HT1080 (cell line): ENCODE data around the gene NTHL1. TPM values are rescaled to one million over a fixed set of nuclear protein-coding genes. Genes with fewer than 3 reads are reported as not detected.

ENCODE experiments used
- DNase-seq: peaks from one replicate; pipeline ENCODE4 v3.0.0-alpha.2; 2015; ENCODE audit warnings: low read depth
- total RNA-seq: library from RNA; depleted of rRNA; stranded (reverse); fragments of >200 nt; shearing (Covaris generic); gene quantifications from 2 replicates; pipeline ENCODE4 v1.2.3, GENCODE V29; 2014

Gene NTHL1
- total RNA-seq, 1 experiment from 2014 or later: 61.5 TPM

DNA sequence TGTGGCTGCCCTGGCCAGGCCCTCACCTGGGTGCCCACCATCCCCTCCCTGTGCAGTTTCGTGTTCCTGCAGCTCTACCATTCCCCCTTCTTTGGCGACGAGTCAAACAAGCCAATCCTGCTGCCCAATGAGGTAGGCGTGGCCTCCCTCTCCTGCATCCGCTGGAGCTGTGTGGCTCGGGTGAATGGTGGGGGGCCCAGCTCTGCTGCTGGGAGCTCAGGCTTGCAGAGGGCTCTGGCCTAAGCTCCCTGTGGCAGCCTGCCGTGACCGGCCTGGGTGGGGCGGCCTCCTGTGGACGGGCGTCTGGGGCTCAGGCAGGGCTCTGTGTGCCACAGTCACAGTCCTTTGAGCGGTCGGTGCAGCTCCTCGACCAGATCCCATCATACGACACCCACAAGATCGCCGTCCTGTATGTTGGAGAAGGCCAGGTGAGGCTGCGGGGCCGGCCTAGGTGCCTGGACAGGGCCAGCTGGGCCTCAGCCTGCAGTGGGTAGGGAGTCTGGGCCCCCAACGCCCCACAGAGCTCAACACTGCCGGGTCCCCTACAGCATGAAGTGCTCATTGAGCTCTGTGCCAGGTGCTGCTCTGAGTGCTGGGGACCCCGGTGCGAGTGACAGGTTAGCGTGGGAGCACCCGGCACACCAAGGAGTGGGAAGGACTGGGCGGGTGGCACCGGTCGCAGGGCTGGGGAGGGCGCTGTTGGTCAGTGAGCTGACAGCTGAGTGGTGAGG, 37.4 kb upstream of the NTHL1 start:
- no peak for DNase-seq

GRCh38 chr16:2083876-2084780, 36.5 kb upstream of the NTHL1 start:
- no peak for DNase-seq

- DNase-seq: no peak
Measured at GRCh38 chr16:2083409-2083808, 35.8 kb upstream of the NTHL1 start.

- DNase-seq: no peak
Measured at GRCh38 chr16:2082983-2083364, 35.3 kb upstream of the NTHL1 start.

DNA sequence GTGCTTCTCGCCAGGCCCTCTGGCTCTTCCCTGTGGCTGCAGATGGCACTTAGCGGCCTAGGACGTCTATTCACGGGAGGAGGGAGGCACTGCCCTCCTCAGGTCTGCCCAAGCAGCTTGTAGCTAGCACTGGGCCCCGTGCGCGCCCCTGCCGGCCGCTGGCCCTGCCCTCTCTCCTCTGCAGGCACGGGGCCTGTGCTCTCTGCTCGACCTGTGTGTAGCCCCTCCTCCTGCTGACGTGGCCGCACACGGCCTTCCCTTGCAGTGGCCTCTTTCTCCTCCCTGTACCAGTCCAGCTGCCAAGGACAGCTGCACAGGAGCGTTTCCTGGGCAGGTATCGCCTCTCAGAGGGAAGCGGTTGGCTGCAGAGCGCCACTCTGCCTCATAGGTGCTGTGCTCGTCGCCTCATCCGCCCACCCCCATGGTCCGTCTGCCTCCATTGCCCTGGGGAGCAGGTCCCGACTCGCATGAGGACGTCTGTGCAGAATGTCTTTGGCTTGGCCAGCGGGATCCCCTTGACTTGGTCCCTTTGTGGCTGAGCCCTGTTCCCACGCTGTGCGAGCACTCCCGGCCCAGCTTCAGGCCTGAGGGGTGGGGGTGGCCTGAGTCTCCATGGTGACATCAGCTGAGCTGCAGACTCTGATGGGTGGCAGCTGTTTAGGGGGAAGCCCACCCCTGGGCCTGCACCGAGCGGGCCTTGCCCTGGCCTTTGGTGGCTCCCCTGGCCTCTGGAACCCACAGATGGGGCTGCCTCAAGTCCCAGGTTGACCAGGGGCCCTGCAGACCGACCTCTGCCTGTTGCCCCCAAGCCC, 34.7 kb upstream of the NTHL1 start:
- DNase-seq: no peak

- DNase-seq: no peak
Measured at GRCh38 chr16:2081201-2082084, 33.8 kb upstream of the NTHL1 start.

DNA sequence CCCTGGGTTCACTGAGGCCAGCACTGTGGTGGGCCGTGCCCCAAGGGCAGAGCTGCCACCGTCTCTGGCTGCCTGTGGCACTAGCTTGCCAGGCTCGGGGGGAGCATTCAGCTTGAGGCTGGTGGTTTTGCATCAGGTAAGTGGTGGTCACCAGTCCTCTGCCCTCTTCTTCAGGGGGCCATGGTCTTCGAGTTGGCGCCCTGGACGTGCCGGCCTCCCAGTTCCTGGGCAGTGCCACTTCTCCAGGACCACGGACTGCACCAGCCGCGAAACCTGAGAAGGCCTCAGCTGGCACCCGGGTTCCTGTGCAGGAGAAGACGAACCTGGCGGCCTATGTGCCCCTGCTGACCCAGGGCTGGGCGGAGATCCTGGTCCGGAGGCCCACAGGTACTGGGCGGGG, 32.4 kb upstream of the NTHL1 start:
- no peak for DNase-seq

DNA sequence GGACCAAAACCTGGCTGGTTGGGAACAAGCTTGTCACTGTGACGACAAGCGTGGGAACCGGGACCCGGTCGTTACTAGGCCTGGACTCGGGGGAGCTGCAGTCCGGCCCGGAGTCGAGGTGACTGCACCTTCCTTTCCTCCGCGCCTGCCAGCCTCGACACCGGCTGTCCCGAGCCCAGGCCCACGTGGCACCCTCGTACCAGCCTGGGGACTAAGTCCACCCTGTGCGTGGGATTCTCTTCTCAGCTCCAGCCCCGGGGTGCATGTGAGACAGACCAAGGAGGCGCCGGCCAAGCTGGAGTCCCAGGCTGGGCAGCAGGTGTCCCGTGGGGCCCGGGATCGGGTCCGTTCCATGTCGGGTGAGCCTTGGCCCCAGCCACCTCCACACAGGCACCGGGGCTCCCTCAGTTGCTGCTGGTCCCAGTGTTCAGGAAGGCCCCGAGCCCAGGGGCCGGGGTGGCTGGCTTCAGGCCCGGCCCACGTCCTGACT, 31.7 kb upstream of the NTHL1 start:
- DNase-seq: no peak

- no peak for DNase-seq
Measured at GRCh38 chr16:2078691-2079090, 31.1 kb upstream of the NTHL1 start.

GRCh38 chr16:2078096-2078495, 30.5 kb upstream of the NTHL1 start:
- DNase-seq: no peak

DNA sequence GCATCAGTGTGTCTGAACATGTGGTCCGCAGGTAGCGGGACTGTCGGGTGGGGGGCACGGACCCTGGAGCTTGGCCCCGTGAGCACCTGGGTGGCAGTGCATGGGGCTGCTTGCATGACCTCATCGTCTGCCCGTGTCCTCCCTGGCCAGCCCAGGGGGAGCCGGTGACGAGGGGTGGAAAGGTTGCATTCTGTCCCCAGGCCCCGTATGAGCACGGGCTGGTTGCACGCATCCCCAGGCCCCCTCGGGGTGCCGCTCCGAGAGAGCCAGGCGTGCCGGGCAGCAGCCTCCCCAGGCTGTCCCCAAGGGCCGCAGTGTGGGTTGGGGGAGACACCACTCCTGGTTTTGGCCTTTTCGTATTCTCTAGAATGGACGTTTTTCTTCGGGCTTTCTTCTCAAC, 30.1 kb upstream of the NTHL1 start:
- no peak for DNase-seq

- DNase-seq: no peak
Measured at GRCh38 chr16:2077016-2077415, 29.4 kb upstream of the NTHL1 start.

DNA sequence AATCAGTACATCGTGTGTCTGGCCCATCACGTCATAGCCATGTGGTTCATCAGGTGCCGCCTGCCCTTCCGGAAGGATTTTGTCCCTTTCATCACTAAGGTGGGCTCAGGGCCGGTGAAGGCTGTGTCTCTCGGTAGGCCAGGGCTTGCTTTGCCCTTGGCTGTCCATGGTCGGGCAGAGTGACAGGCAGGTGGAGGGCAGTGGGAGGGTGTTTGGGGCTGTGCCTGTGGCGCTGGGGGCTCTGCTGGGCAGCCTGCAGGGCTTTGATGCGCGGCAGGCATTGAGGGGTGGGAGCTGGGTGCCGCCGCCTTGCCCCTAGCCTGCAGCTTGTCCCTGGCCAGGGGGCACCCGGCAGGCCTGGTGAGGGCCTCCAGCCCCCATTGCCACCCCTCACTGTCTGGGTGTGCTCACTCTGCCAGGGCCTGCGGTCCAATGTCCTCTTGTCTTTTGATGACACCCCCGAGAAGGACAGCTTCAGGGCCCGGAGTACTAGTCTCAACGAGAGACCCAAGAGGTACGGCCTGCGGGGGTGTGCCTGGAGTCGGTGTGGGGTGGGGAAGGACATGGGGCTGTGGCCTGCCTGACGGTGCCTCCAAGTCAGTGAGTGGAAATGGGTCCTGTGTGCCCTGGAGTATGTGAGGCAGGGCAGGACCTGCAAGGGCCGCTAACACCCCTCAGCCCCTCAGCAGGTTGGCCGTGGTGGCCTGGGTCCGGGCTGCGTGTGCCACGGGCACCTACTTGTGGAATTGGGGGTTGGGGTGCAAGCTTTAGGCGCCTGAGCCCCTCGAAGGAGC, 28.6 kb upstream of the NTHL1 start:
- DNase-seq: no peak

GRCh38 chr16:2075631-2076030, 28.0 kb upstream of the NTHL1 start:
- DNase-seq: no peak

DNA sequence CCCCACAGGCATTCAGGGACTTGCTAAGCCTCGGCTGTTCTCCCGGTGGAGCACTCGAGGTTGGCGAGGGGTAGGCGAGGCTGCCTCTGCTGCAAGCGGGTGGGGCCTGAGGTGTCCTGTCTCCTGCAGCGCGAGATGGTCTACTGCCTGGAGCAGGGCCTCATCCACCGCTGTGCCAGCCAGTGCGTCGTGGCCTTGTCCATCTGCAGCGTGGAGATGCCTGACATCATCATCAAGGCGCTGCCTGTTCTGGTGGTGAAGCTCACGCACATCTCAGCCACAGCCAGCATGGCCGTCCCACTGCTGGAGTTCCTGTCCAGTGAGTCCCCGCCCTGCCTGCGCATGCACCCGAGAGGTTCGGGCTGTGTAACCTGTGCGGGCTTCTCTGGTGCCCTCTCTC, 26.4 kb upstream of the NTHL1 start:
- no peak for DNase-seq

DNA sequence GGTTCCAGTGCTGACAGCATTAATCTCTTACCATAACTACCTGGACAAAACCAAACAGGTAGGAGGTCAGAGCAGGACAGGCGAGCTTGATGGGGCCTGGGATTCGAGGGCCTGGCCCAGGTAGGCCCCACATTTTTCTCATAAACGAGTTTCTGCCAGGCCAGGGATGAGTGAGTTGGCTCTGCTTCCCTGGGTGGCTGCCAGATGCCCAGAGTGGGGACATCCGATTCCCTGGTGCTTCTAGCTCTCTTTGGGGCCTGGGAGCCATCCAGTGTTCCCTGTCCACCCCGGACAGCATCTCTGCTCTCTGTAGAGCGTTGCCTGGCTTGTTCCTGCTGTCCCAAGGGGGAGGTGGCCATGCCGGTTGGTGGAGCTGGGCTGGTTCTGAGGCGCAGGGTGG, 25.3 kb upstream of the NTHL1 start:
- no peak for DNase-seq

DNA sequence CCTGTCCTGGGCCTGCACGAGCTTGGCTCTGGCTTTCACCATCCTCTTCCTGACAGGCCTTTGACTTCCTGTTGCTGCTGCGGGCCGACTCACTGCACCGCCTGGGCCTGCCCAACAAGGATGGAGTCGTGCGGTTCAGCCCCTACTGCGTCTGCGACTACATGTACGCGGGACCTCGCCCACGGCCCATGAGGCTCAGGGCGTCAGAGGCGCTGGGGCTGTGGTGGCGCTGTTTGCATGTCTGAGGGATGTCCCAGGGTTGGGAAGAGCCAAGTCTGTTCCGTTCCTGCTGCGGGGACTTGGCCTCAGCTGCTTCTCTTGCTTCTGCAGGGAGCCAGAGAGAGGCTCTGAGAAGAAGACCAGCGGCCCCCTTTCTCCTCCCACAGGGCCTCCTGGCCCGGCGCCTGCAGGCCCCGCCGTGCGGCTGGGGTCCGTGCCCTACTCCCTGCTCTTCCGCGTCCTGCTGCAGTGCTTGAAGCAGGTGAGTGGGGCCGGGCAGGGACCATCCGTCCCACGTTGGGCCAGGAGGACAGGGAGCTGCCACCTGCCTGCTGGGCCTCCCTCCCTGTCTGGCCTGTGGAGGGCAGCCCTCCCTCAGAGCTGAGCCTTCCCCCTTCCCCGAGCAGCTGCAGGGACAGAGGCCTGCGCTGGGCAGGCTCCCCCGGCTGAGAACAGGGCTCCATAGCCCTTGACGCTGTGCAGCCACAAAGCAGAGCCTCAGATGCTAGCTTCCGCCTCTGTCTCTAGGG, 24.0 kb upstream of the NTHL1 start:
- DNase-seq: no peak

DNA sequence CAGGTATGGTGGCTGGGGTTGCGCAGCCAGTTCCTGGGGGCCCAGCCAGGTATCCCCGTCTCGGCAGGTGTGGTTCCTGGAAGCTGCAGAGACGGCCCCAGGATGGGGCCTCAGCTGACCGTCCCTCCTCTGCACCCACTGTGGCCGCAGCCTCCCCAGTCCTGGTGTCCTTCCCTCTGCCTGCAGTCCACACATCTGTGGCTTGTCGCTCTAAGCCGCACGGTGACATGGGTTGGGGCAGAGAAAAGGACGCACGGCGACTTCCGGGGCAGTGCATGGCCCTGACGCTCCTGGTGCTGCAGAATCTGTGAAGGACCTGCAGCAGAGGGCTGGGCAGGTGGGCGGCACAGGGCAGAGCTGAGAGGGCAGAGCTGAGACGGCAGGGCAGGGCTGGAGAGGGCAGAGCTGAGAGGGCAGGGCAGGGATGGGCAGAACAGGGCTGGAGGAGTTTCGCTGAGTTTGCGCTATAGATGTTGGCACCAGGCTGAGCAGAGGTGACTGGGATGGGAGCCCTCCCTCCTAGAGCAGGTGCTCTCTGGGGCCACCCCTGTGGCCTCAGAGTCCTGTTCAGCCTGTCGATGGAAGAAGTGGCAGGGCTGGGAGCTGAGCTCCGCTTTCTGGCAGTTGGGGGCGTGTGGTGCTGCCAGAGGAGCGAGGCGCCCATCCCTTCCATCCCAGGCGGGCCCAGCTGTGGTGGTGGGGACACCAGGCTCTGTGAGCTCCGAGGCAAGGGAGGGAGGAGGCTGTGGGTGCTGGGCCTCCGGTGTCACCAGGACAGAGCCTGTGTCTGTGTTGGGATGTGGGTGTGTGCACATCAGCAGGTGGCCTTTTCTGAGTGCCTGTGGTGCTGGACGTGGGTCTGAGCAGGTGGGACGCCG, 23.2 kb upstream of the NTHL1 start:
- DNase-seq: no peak
